GM12874 (cell line): ENCODE data around the gene PTK6.

Experiments
- CTCF ChIP-seq: IDR thresholded peaks from 2 replicates; pipeline ENCODE4 v1.5.1; 2011; ENCODE audit warnings: low read depth, mild to moderate bottlenecking, control low read depth, low read length, moderate library complexity; ENCODE audit not compliant: insufficient read depth

Gene PTK6

GRCh38 chr20:63572788-63573646 is 35.8 kb upstream of the PTK6 start:
- TF ChIP-seq CTCF, result peak; percentile 25; the same call in 1 of the 2 replicates

- no peak for TF ChIP-seq CTCF
These were observed 35.1 kb upstream of the PTK6 start for GRCh38 chr20:63572071-63572787.

GRCh38 chr20:63570281-63571086 is 33.3 kb upstream of the PTK6 start:
- TF ChIP-seq CTCF, result no peak

GRCh38 chr20:63568986-63569949 is 32.1 kb upstream of the PTK6 start:
- no peak for TF ChIP-seq CTCF

- TF ChIP-seq CTCF, result no peak
These were observed 31.2 kb upstream of the PTK6 start for GRCh38 chr20:63568170-63568981.
